NCI-H146 (cell line): ENCODE results near the gene UPK1A.

Experiments
- DNase-seq: peaks from one replicate; lab custom pipeline; 2025; lab: John Stamatoyannopoulos, UW

UPK1A gene

DNA sequence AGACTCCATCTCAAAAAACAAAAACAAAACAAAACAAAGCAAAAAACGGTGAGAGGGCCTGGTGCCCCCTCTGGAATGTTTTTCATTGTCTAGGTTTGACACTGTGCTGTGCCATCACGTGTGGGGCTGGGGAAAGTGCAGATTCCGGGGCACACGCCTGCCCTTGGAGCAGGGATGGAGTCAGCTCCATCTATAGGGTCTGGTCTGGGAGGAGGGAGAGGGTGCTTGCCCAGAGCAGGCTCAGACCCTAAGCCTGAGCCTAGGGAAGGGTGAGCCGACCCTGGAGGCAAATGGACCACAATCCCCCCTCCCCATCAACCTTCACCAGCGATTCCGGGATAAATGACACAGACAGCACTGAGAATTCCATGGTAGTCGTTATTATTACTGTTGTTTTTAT, 27.1 kb downstream of the UPK1A start:
- DNase-seq: no peak

- DNase-seq: peak; percentile 89
Measured at GRCh38 chr19:35693835-35694599, 27.7 kb downstream of the UPK1A start.

- no peak for DNase-seq
Measured at GRCh38 chr19:35695895-35696422, 29.6 kb downstream of the UPK1A start.

GRCh38 chr19:35696835-35697234, 30.5 kb downstream of the UPK1A start:
- no peak for DNase-seq

GRCh38 chr19:35702223-35703012, 36.1 kb downstream of the UPK1A start:
- DNase-seq: peak; percentile 98

GRCh38 chr19:35703343-35703742, 37.0 kb downstream of the UPK1A start:
- DNase-seq: no peak

GRCh38 chr19:35704218-35704617, 37.9 kb downstream of the UPK1A start, which contains the start of gene ZBTB32:
Gene ZBTB32 (plus strand): TSS chr19:35704558. CDS start chr19:35714627, 10,069 bp downstream.
- no peak for DNase-seq

DNA sequence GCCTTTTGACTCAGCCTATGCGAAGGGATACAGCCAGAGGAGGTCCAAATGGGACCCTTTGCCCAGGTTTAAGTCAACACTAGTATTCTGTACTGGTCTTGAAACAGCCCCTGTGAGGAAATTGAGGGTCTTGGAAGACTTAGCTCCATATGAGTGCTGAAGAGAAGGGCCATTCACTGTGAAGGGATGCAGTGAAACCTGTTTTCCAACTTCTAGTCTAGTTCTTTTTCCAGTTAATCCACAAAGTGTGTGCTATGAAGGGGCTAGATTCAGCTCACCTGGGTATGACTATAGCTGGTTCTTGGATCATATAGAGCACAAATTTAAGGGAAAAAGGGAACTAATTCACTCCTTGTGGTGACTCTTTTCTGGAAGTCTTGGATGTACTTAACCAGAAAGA, 42.1 kb downstream of the UPK1A start:
- DNase-seq: no peak

GRCh38 chr19:35710784-35711723, 44.7 kb downstream of the UPK1A start:
- DNase-seq: no peak

DNA sequence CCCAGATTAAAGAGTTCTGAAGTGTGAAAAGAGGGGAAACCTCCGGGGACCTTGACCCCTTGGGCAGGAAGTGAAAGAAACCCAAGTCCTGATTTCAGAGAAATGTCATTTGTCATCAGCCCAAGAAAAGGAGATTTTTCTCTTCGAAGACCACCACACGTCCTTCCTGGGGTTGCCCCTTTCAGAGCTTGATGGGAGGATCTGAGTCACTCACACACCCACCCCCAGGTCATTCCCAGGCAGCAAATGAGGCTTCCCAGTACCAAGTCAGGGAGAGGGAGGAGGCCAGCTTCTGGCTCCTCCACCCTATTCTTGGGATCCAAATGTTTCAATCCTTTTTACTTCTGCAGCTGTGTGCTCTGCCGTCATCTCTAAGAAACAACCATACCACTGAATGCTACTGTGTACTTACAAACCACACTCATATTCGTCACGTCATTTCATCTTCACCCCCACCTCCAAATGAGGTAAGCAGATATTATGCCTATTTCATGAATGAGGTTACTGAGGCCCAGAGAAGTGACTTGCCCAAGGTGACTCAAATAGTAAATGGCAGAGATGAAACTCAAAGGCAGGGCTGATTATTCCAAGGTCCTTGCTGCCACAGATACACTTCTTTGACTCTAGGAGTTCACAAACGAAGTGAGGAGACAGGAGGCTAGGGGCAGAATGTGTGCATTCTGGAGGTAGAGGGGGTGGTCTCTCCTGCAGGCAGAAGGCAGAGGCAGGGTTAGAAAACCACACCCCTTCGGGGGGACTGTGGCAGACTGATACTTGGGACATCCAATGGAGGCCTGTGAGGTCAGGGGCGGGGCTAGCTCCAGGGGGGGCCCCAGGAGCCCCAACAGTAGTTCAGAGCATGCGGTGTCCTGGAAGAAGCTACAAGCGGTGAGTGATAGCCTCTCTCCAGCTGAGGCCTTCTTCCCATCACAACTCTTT, 46.5 kb downstream of the UPK1A start:
- DNase-seq: no peak

DNA sequence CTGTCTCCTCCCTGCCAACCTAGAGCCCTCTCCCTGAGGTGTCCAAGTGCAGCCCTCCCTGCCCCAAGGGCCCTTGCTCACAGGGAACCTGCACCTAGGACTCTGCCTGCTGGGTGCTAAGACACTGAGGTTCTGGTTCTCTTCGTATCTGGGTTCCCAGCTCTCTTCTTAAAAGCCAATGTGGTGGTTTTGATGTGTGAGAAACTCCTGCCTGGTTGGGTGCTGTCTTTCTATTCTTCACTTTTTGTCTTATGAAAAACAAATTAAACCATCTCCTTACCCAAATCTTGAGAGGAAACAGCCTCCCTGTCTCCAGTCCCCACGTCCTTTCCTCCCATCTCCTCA, 47.2 kb downstream of the UPK1A start:
- DNase-seq: no peak

DNA sequence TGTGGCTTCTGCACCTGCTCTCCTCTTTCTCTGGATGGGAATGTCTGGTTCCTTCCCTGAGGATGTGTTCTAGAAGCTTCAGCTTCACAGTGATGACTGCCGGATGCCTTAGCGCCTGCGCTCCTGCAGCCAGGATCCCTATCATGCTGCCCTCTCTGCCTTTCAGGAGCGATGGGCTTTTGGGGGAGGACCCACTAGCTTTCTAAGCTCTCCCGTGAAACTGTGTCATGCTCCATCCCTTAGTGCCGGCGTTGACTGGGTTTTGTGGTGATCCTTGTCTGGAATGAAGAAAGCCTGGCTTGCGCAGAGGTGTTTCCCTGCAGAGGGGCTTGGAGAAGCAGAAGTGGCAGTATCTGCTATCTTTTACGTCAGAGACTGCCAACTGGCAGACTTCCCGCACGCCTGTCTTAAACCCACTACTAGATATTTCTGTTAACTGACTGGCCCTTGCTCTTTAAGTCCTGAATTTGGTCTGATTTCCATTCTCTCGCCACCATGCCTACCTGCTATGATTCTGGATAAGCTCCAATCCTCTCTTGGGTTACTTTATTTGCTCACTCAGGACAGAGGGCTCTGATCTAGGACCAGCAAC, 47.7 kb downstream of the UPK1A start:
- no peak for DNase-seq

DNA sequence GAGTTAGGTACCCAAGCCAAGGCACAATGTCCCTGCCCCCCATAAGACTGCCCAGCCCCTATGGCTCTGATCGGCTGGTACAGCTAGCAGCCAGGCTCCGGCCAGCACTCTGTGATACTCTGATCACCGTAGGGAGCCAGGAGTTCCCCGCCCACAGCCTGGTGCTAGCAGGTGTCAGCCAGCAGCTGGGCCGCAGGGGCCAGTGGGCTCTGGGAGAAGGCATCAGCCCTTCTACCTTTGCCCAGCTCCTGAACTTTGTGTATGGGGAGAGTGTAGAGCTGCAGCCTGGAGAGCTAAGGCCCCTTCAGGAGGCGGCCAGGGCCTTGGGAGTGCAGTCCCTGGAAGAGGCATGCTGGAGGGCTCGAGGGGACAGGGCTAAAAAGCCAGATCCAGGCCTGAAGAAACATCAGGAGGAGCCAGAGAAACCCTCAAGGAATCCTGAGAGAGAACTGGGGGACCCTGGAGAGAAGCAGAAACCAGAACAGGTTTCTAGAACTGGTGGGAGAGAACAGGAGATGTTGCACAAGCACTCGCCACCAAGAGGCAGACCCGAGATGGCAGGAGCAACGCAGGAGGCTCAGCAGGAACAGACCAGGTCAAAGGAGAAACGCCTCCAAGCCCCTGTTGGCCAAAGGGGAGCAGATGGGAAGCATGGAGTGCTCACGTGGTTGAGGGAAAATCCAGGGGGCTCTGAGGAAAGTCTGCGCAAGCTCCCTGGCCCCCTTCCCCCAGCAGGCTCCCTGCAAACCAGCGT, 48.5 kb downstream of the UPK1A start:
- DNase-seq: peak; percentile 67

DNA sequence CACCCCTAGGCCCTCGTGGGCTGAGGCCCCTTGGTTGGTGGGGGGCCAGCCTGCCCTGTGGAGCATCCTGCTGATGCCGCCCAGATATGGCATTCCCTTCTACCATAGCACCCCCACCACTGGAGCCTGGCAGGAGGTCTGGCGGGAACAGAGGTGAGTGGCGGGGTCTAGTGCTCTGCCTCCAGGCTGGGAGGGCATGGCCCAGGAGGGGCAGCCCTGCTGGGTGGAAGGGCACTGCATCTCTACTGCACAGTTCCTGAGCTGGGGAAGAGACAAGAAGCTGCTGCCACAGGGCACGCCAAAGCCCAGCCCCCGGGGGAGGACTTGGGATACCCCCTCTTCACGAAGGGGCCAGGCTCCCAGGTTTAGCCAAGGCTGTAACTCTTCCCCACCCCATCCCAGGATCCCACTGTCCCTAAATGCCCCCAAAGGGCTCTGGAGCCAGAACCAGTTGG, 49.1 kb downstream of the UPK1A start:
- DNase-seq: no peak

- peak; percentile 79 for DNase-seq
Measured at GRCh38 chr19:35715981-35716800, 49.9 kb downstream of the UPK1A start.

DNA sequence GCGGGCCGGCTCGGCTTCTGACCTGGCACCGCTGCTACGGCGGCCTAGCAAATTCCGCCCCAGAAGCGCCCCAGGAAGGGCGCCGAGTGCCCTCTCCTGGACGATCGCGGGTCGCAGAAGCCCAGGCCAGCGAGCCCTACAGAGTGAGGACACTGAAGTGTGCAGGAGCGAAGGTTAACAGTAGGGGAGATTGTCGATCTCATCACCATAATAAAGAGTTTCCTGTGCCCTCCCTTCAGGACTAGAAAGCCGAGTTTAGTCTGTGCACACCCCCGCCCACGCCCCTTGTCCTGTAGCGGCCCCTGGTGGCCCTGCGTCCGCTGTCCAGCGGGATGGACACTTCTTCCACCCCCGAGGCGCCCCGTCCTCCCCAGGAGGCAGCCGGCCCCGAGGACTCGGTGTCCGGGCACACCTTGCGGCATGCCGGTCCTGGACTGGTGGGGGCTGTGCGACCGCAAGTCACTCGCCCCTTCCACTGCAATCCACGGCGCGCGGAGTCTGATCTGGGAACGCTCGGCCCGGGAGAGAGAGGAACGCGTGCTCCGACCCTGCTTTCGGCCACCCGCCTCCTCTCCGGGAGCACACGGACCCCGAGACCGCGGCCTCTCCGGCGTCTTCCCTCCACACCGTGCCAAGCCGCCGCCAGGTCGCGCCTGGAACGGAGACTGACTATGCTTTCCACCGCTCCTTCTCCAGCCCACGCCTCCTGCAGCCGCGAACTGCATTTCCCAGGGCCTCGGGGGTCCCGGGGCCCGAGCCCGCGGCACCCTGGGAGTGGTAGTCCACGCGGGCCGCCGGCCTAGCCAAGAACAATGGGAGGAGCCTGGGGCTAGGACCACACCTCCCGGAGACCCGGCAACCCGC, 50.7 kb downstream of the UPK1A start:
- DNase-seq: peak; percentile 98

DNA sequence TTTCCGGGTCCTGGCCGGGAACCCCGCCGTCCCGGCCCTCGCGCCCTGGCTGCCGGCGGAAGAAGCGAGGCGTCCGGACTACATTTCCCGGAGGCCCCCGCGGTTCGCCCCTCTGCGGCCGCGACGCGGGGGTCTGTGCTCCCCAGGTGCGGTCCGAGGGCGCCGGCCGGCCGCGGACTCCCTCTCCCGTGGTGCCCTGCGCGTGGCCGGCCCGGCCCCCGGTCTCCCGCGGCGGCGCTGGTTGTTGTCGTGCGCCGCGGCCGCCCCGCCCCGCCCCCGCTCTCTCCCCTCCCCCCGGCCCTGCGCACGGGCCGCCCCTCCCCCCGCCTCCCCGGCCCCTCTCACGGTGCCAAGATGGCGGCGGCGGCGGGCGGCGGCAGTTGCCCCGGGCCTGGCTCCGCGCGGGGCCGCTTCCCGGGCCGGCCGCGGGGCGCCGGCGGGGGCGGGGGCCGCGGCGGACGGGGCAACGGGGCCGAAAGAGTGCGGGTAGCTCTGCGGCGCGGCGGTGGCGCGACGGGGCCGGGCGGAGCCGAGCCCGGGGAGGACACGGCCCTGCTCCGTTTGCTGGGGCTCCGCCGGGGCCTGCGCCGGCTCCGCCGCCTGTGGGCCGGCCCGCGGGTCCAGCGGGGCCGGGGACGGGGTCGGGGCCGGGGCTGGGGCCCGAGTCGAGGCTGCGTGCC, 51.5 kb downstream of the UPK1A start, which contains the start of gene KMT2B:
KMT2B (plus strand) TSS at position 339 of the 680 bp plus-strand sequence; CDS start at position 355, 16 bp downstream.
- no peak for DNase-seq
